Measurements from ENCODE around the gene RBMS1. TPM values are rescaled to one million over a fixed set of nuclear protein-coding genes. Genes with fewer than 3 reads are reported as not detected.

Gene RBMS1
- total and polyA plus RNA-seq, 4 donors = 29.5 to 72.0 (median 49.5) TPM

GRCh38 chr2:160299540-160299939 is 194.1 kb downstream of the RBMS1 start:
- H3K4me3 ChIP-seq (ENCODE audit: low read depth, low read length) = no peak overlapping the region
- no peaks in the 10 kb centered on the region for H3K27me3 ChIP-seq (ENCODE audit: control insufficient read depth, insufficient read depth, low read length)
- H3K9me3 ChIP-seq (ENCODE audit: control insufficient read depth, insufficient read depth, low read length) = no peaks in the 10 kb centered on the region
- peaks cover 2% of the 10 kb centered on the region for H3K36me3 ChIP-seq (ENCODE audit: control insufficient read depth, insufficient read depth, low read length)
- H3K27ac ChIP-seq (ENCODE audit: low read depth, low read length) = no peak overlapping the region
- WGBS (ENCODE audit: insufficient coverage) = 93% methylated on average over 3 of the region's 3 CpGs
- no peaks in the 10 kb centered on the region for H3K4me1 ChIP-seq (ENCODE audit: control insufficient read depth, insufficient read depth, low read length)
- no peak for DNase-seq (ENCODE audit: low read depth in 4 of 6, low spot score in 6 of 6)

- Histone ChIP-seq H3K9me3 (ENCODE audit: control insufficient read depth, insufficient read depth, low read length) (no peaks in the 10 kb centered on the region), H3K36me3 (ENCODE audit: control insufficient read depth, insufficient read depth, low read length) (peaks cover 2% of the 10 kb centered on the region), H3K27ac (ENCODE audit: low read depth, low read length) (no peak overlapping the region), H3K4me1 (ENCODE audit: control insufficient read depth, insufficient read depth, low read length) (no peaks in the 10 kb centered on the region), H3K27me3 (ENCODE audit: control insufficient read depth, insufficient read depth, low read length) (no peaks in the 10 kb centered on the region), H3K4me3 (ENCODE audit: low read depth, low read length) (no peak overlapping the region)
- DNase-seq (ENCODE audit: low read depth in 4 of 6, low spot score in 6 of 6) = no peak
- WGBS (ENCODE audit: insufficient coverage) = no CpG with 5 or more reads among the region's 1 CpG
Observed at GRCh38 chr2:160298960-160299359, 194.6 kb downstream of the RBMS1 start.

- WGBS (ENCODE audit: insufficient coverage) = 80% methylated on average over 2 of the region's 7 CpGs
- no peaks in the 10 kb centered on the region for H3K27me3 ChIP-seq (ENCODE audit: control insufficient read depth, insufficient read depth, low read length)
Observed at GRCh38 chr2:160295519-160296207, 197.9 kb downstream of the RBMS1 start.

GRCh38 chr2:160294889-160295288 is 198.7 kb downstream of the RBMS1 start:
- Histone ChIP-seq H3K27me3 (ENCODE audit: control insufficient read depth, insufficient read depth, low read length) (no peaks in the 10 kb centered on the region), H3K4me1 (ENCODE audit: control insufficient read depth, insufficient read depth, low read length) (no peaks in the 10 kb centered on the region), H3K4me3 (ENCODE audit: low read depth, low read length) (no peak overlapping the region), H3K9me3 (ENCODE audit: control insufficient read depth, insufficient read depth, low read length) (no peaks in the 10 kb centered on the region), H3K27ac (ENCODE audit: low read depth, low read length) (no peak overlapping the region), H3K36me3 (ENCODE audit: control insufficient read depth, insufficient read depth, low read length) (peaks cover 2% of the 10 kb centered on the region)
- DNase-seq (ENCODE audit: low read depth in 4 of 6, low spot score in 6 of 6) = no peak

More at GRCh38 chr2:160295519-160296207, 197.9 kb downstream of the RBMS1 start:
- no peak overlapping the region for H3K4me3 ChIP-seq (ENCODE audit: low read depth, low read length)
- peaks cover 2% of the 10 kb centered on the region for H3K36me3 ChIP-seq (ENCODE audit: control insufficient read depth, insufficient read depth, low read length)
- no peaks in the 10 kb centered on the region for H3K4me1 ChIP-seq (ENCODE audit: control insufficient read depth, insufficient read depth, low read length)
- H3K9me3 ChIP-seq (ENCODE audit: control insufficient read depth, insufficient read depth, low read length) = no peaks in the 10 kb centered on the region
- H3K27ac ChIP-seq (ENCODE audit: low read depth, low read length) = no peak overlapping the region
- no peak for DNase-seq (ENCODE audit: low read depth in 4 of 6, low spot score in 6 of 6)

GRCh38 chr2:160294339-160294803 is 199.2 kb downstream of the RBMS1 start:
- no peak overlapping the region for H3K4me3 ChIP-seq (ENCODE audit: low read depth, low read length)
- H3K36me3 ChIP-seq (ENCODE audit: control insufficient read depth, insufficient read depth, low read length) = no peaks in the 10 kb centered on the region
- H3K27ac ChIP-seq (ENCODE audit: low read depth, low read length) = no peak overlapping the region
- peak in 1 of 6 donors; percentile 65 for DNase-seq (ENCODE audit: low read depth in 4 of 6, low spot score in 6 of 6)
- no peaks in the 10 kb centered on the region for H3K9me3 ChIP-seq (ENCODE audit: control insufficient read depth, insufficient read depth, low read length)
- H3K4me1 ChIP-seq (ENCODE audit: control insufficient read depth, insufficient read depth, low read length) = no peaks in the 10 kb centered on the region
- H3K27me3 ChIP-seq (ENCODE audit: control insufficient read depth, insufficient read depth, low read length) = no peaks in the 10 kb centered on the region
- 69% methylated on average over 3 of the region's 5 CpGs for WGBS (ENCODE audit: insufficient coverage)

GRCh38 chr2:160293391-160294091 is 200.1 kb downstream of the RBMS1 start:
- no peak overlapping the region for H3K4me3 ChIP-seq (ENCODE audit: low read depth, low read length)
- no peaks in the 10 kb centered on the region for H3K9me3 ChIP-seq (ENCODE audit: control insufficient read depth, insufficient read depth, low read length)
- peak in 2 of 6 donors; percentile 51 to 65 for DNase-seq (ENCODE audit: low read depth in 4 of 6, low spot score in 6 of 6)
- no peaks in the 10 kb centered on the region for H3K36me3 ChIP-seq (ENCODE audit: control insufficient read depth, insufficient read depth, low read length)
- H3K27ac ChIP-seq (ENCODE audit: low read depth, low read length) = no peak overlapping the region
- WGBS (ENCODE audit: insufficient coverage) = 61% methylated on average over 2 of the region's 6 CpGs
- H3K4me1 ChIP-seq (ENCODE audit: control insufficient read depth, insufficient read depth, low read length) = no peaks in the 10 kb centered on the region
- no peaks in the 10 kb centered on the region for H3K27me3 ChIP-seq (ENCODE audit: control insufficient read depth, insufficient read depth, low read length)

GRCh38 chr2:160292225-160292624 is 201.4 kb downstream of the RBMS1 start:
- Histone ChIP-seq H3K27me3 (ENCODE audit: control insufficient read depth, insufficient read depth, low read length) (no peaks in the 10 kb centered on the region), H3K4me1 (ENCODE audit: control insufficient read depth, insufficient read depth, low read length) (no peaks in the 10 kb centered on the region)
- WGBS (ENCODE audit: insufficient coverage) = no CpG with 5 or more reads among the region's 1 CpG

GRCh38 chr2:160291382-160291781 is 202.2 kb downstream of the RBMS1 start:
- H3K36me3 ChIP-seq (ENCODE audit: control insufficient read depth, insufficient read depth, low read length) = no peaks in the 10 kb centered on the region
- H3K27ac ChIP-seq (ENCODE audit: low read depth, low read length) = no peak overlapping the region
- DNase-seq (ENCODE audit: low read depth in 4 of 6, low spot score in 6 of 6) = no peak
- H3K4me1 ChIP-seq (ENCODE audit: control insufficient read depth, insufficient read depth, low read length) = no peaks in the 10 kb centered on the region
- no peaks in the 10 kb centered on the region for H3K27me3 ChIP-seq (ENCODE audit: control insufficient read depth, insufficient read depth, low read length)
- no peak overlapping the region for H3K4me3 ChIP-seq (ENCODE audit: low read depth, low read length)
- WGBS (ENCODE audit: insufficient coverage) = 60% methylated on average over 1 of the region's 4 CpGs
- no peaks in the 10 kb centered on the region for H3K9me3 ChIP-seq (ENCODE audit: control insufficient read depth, insufficient read depth, low read length)

More at GRCh38 chr2:160292225-160292624, 201.4 kb downstream of the RBMS1 start:
- Histone ChIP-seq H3K36me3 (ENCODE audit: control insufficient read depth, insufficient read depth, low read length) (no peaks in the 10 kb centered on the region), H3K4me3 (ENCODE audit: low read depth, low read length) (no peak overlapping the region), H3K27ac (ENCODE audit: low read depth, low read length) (no peak overlapping the region), H3K9me3 (ENCODE audit: control insufficient read depth, insufficient read depth, low read length) (no peaks in the 10 kb centered on the region)
- no peak for DNase-seq (ENCODE audit: low read depth in 4 of 6, low spot score in 6 of 6)

- H3K36me3 ChIP-seq (ENCODE audit: control insufficient read depth, insufficient read depth, low read length) = no peaks in the 10 kb centered on the region
- H3K27me3 ChIP-seq (ENCODE audit: control insufficient read depth, insufficient read depth, low read length) = no peaks in the 10 kb centered on the region
- 83% methylated on average over 1 of the region's 3 CpGs for WGBS (ENCODE audit: insufficient coverage)
- no peaks in the 10 kb centered on the region for H3K9me3 ChIP-seq (ENCODE audit: control insufficient read depth, insufficient read depth, low read length)
- no peaks in the 10 kb centered on the region for H3K4me1 ChIP-seq (ENCODE audit: control insufficient read depth, insufficient read depth, low read length)
- H3K27ac ChIP-seq (ENCODE audit: low read depth, low read length) = no peak overlapping the region
- no peak overlapping the region for H3K4me3 ChIP-seq (ENCODE audit: low read depth, low read length)
- no peak for DNase-seq (ENCODE audit: low read depth in 4 of 6, low spot score in 6 of 6)
Observed at GRCh38 chr2:160290598-160290997, 203.0 kb downstream of the RBMS1 start.

GRCh38 chr2:160289831-160290230 is 203.8 kb downstream of the RBMS1 start:
- H3K27ac ChIP-seq (ENCODE audit: low read depth, low read length) = no peak overlapping the region
- no peak for DNase-seq (ENCODE audit: low read depth in 4 of 6, low spot score in 6 of 6)
- 100% methylated on average over 2 of the region's 3 CpGs for WGBS (ENCODE audit: insufficient coverage)

More at GRCh38 chr2:160289831-160290230, 203.8 kb downstream of the RBMS1 start:
- Histone ChIP-seq H3K27me3 (ENCODE audit: control insufficient read depth, insufficient read depth, low read length) (no peaks in the 10 kb centered on the region), H3K9me3 (ENCODE audit: control insufficient read depth, insufficient read depth, low read length) (no peaks in the 10 kb centered on the region), H3K4me3 (ENCODE audit: low read depth, low read length) (no peak overlapping the region), H3K36me3 (ENCODE audit: control insufficient read depth, insufficient read depth, low read length) (no peaks in the 10 kb centered on the region), H3K4me1 (ENCODE audit: control insufficient read depth, insufficient read depth, low read length) (no peaks in the 10 kb centered on the region)

All from spinal cord (tissue), 10 donors.